CD4-positive, alpha-beta T cell treated with Interferon gamma for 1 hour (primary cell): ENCODE results near the gene VSIG10L.
A peak's percentile ranks its signal among the peaks of the same experiment; 100 is the strongest.

Source experiments
- DNase-seq: peaks from one replicate; pipeline ENCODE4 v3.0.0-alpha.2; 2020

Gene VSIG10L

DNA sequence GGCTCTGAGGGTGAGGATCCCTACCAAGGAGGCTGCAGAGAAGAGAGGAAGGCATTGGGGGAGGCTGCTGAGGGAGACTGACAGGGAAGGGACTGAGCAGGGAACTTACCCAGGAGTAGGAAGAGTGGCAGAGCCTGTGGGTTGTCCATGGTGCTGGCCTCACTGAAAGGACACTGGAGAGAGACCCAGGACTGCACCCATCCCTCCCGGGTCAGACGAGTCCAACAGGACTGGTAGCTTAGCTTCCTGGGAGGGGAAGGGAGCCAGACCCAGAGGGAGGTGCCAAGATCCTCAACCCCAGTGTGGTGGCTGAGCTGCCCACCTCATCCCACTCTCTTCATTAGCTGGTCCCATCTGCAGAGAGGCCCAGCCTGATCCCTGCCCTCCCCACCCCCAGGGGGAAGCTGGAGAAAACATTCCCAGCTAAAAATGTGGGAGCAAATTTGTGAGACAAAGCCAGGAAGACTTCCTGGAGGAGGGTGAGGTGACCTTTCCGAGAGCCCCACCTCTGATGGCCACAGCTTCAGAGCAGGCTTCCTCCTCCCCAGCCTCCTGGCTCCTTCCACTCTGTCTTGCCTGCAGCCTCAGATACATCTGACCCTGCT lies at the start of gene VSIG10L:
TSS of gene VSIG10L (minus strand) at position 164 of the 605 bp plus-strand sequence. CDS start at position 149, 15 bp downstream.
- DNase-seq = no peak

DNA sequence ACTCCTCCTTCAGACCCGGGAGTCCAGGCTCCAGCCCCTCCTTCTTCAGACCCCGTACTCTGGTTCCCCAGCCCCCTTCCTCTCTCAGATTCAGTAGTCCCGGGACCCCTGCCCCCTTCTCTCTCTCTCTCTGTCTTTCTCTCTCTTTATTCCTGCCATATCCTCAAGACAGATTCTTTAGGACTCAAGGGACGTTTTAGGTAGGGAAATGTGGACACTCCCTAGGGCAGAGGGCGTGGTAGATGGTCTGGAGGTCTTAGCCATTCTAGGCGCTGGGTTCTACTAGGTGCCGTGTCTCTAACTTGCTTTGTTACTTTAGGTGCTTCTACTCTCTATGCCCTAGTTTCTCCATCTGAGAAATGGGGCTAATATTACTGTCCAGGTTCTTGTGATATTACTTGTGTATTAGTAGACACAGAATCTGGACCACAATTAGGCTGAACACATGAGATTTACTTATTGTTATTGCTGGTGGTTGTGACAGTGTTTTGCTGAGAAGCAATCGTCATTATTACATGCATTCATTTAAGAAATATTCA lies 49.2 kb upstream of the VSIG10L start:
- no peak for DNase-seq

DNA sequence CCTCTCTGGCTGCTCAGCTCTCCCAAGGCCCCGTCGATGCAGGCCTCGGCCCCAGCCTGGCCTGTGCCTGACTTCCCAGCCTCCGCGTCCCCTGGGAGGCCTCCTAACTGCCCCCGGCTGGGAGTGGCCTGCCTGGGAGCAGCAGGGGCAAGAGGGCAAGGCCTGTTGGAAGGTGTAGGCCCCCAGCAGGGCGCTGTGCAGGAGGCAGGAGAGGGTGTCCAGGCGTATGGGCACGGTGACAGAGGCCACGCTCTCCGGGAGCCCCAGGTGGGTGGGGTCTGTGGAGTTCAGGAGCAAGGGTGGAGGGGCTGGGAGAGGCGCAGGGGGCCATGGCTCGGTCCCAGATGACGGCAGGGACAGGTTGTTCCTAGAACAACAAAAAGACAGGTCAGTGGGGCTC lies 47.2 kb upstream of the VSIG10L start:
- no peak for DNase-seq

DNA sequence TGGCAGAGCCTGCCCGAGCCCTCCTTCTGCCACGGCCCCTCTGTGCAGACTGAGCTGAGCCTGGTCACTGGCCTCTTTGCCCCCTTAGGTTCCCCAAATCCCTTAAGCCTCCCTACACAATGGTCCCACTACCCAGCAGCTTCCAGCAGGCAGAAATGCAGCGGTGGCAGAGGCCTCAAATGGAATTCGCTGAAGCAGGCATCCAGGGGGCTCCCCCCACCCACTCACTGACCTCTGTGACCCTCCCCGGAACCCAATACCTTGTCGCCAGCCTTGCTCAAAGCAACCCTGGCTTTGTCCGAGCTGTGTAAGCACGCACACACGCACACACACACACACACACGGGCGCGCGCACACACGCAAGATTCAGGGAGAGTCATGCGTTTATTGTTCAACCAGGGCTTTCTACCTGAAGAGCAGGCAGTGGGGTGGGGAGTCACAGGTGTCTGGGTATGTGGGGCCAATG lies 46.0 kb upstream of the VSIG10L start, which contains the start of gene LIM2:
TSS of gene LIM2 (minus strand) at position 51 of the 466 bp plus-strand sequence. CDS start 531 bp downstream, outside the sequence.
- no peak for DNase-seq

DNA sequence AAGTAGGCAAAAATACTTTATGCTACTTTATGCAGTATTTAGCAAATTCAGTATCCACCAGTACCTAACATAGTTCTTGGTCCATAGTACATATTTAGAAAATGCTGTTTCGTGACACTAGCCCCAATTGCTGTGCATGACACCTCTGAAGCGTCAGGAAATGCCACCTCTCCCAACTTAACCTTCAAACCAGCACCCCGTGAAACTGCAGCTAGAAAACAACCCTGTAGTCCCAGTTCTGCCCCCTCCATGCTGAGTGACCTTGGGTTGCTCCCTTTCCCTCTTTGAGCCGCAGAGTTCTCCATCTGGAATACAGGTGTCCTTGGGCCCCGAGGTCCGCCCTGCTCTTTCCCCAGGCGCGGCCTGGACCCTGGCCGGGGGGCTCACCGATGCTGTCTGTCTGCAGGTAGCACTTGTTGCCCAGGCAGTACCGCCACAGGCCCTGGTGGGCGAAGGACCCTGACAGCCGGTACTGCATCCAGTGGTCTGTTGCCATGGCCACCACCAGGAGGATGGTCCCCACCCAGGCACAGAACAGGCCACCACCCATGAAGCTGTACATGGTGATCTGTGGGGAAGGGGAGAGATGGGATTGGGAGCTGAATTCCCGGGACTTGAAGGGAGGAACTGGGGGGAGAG lies 45.1 kb upstream of the VSIG10L start:
- no peak for DNase-seq

DNA sequence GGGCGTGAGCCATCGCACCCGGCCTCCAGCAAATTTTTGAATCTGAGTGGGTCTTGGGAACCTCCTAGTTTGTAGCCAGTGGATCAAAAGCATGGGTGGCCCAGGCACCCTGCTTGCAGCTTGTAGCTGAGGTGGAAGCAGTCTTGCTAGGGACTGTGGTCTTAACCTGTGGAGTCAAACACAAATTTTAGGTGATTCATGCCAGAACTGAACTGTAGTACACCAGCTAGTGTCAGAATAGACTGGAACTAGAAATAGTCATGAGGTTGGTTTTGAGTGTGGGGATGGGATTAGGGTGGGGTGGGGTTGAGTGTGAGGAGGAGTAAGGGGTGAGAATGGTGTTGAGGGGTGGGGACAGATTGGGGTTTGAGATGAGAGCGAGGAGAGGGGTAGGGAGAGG lies 40.1 kb upstream of the VSIG10L start:
- DNase-seq = no peak

DNA sequence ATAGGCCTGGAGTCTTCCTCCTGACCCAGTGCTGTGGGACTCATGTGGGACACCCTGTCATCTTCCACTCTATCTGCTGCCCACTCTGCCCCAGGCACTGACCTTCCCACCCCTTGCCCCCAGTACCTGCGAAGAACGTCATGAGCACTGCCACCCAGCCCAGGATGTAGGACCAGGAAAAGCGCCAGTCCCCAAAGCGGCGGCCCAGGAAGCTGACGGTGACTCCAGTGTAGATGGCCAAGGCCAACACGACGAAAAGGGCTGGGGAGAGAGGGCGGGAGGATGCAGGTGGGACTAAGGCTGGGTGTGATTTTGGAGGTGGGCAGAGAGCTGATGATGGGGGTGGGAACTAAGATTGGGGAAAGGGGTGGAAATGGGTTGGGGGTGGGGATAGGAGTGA lies 38.4 kb upstream of the VSIG10L start:
- DNase-seq = no peak

DNA sequence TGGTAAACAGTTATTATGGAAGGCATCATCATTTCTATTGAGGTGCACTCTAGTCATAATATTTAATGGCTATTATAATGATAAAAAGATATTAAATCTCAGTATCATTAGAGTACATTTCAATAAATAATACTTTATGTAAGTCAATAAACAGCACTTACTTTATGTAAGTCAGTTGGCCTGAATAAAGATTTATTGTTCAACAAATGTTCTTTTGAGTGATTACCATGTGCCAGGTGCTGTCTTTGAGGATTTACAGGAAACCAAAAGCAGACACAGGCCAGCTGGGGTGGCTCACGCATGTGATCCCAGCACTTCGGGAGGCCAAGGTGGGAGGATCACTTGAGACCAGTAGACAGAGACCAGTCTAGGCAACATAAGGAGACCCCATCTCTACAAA lies 35.5 kb upstream of the VSIG10L start:
- DNase-seq = no peak

DNA sequence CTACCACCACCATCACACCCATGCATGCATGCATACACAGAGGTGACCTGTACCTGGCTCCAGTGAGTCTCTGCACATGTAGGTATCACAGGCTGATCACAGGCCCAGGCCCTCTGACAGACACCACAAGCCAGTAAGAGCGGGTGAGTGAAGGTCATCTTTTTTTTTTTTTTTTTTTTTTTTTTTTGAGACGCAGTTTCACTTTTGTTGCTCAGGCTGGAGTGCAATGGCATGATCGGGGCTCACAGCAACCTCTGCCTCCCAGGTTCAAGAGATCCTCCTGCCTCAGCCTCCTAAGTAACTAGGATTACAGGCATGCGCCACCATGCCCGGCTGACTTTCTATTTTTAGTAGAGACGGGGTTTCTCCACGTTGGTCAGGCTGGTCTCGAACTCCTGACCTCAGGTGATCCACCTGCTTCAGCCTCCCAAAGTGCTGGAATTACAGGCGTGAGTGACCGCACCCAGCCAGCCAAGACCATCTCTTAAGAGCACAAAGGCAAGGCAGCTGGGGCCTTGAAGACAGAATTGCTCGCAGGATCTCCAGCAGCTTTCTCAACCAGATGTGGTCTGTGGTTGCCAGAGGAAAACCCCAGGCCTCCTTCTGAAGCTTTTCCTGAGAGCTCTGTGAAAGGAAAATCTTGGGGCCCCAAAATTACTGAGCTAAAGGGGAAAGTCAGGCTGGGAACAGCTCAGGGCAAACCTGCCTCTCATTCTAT lies 33.7 kb upstream of the VSIG10L start:
- no peak for DNase-seq

DNA sequence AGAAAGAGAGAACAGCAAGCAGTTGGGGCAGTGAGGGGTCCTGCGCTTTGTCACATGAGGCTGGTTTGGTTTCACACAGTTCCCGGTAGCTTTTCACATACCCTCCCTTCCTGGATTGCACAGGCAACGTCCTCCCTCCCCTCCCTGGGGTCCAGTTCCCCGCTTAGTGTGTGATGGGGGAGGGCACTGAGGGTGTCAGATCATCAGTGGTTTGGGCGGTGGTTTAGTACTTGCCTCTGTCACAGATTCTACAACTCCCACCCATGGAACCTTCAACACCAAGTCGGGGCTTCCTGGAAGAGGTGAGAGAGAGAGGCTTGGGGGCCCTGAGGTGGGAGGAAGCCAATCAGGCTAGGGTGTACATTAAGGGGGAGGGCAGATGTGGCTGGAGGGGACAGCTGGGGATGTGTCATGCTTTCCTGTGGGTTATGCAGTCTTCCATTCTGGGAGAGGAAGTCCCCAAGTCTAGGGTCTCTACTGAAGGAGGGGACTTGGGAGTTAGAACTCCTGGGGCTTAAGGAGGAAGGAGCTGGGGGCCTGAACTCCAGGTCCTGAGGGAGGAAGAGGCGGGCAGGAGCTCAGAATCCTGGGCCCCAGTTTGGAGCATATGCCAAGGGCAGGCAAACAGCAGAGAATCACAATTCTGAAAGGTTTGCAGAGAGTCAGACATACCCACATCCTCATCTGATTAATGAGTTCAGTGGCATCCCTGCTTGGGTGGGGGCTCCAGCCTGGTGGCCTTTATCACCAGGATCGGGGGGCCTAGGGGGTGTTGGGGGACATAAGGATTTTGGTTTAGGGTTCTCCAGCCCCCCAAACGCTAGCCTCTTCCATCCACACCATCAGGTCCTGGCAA lies 30.9 kb upstream of the VSIG10L start, which contains the start of gene NKG7:
TSS of gene NKG7 (minus strand) at position 6 of the 856 bp plus-strand sequence. CDS start 119 bp downstream, outside the sequence.
- DNase-seq = peak; percentile 78

DNA sequence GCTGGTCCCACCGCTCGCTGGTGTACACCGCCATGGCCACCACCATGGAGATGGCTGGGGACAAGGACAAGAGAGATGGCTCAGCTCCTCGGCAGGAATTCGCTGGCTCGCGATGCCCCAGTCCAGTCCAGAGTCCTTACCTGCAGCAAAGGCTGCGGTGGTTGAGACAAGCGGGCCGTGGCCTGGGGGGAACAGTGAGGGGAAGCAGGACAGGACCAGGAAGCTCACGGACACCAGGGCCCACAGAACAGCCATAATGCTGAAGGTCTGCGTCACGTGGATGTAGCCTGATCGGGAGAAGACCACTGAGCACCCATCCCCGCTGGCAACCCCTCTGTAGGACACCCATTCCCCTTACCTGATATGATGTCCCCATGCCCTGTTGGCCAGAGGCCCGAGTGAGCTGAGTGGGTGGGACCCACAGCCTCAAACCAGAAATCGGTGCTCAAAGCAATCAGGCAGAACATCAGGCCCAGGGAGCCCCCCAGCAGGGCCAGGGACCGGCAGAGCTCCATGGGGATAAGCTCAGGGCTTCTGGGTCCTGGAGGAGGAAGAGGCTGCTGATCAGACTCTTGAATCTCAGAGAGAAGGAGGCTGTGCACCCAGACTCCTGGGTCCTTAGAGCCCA lies 30.2 kb upstream of the VSIG10L start:
- no peak for DNase-seq

DNA sequence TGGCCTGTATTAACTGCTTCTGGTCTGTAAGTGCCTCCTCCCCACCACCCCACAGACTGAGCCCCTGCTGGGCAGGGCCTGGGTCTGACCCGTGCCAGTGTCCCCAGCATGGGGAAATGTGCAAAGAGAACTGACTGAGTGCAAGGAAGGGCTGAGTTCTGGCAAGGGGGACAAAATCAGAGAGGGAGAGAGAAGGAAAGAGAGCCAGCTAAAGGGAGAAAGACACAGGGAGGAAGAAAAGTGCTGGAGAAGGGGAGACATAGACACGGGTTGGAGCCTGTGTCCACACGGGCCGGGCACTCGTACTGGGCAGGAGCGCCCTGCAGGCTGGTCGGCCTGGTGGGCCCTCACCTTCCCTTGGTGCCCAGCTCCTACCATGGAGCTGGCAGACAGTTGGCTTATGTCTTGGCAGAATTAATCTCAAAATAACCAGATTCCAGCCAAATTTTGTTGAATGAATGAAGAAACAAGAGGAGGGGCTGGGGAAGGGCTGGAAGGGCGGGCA lies 29.3 kb upstream of the VSIG10L start:
- no peak for DNase-seq

DNA sequence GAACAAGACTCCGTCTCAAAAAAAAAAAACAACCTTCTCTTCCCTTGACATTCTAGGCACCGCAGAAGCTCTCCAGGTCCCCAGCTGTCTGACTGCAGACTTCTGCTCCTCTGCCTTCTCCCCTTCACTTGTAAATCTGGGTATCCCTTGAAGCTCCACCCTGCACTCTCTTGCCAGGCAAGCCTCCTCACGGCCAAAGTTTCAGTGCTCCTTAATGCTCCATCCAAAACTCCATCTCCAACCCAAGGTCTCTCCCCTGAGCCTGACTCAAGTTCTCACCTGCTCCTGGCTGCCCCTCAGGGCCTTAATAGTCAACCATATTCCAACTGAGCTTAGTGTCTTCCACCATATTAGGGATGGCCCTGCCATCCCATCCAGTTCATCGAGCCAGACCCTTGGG lies 28.3 kb upstream of the VSIG10L start:
- no peak for DNase-seq

DNA sequence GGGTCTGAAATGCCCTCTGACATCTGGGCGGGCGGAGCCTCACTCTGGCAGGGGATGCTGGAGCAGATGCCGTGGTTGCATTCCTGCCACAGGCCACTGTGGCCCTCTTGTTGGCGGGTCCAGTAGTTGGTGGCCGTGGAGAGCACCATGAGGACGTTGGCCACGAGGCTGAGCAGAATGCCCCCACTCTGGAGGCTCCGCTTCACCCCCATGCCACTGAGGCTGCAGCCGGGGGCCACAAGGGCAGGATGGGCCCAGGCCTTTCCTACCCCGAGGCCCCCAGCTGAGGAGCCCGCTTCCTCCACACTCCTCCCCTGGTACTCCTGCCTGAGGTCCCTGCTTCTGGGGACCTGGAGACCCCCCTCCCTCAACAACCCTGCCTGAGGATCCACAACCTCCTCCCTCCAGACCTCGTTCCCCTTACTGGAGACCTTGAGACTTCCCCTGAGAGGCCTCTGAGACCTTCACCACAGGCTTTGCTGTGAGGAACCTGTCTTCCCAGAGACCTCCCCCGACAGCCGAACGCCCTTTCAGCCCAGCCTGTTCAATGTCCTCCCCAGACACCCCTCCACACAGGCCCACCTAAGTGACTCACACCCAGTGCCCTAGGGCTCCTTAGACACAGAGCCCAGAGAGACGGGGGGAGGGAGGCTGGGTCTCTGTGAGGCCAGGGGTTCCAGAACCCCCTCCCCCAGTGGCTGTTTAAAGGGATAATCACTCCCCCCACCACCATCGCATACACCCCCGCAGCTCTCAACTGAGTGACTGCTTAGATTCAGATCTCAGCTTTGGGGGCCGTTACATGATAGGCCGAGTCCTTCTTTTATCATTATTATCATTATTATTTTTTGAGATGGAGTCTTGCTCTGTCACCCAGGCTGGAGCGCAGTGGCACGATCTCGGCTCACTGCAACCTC lies 26.7 kb upstream of the VSIG10L start, which contains the start of gene CLDND2:
TSS of gene CLDND2 (minus strand) at position 638 of the 917 bp plus-strand sequence. CDS start at position 212, 426 bp downstream.
- DNase-seq = no peak

DNA sequence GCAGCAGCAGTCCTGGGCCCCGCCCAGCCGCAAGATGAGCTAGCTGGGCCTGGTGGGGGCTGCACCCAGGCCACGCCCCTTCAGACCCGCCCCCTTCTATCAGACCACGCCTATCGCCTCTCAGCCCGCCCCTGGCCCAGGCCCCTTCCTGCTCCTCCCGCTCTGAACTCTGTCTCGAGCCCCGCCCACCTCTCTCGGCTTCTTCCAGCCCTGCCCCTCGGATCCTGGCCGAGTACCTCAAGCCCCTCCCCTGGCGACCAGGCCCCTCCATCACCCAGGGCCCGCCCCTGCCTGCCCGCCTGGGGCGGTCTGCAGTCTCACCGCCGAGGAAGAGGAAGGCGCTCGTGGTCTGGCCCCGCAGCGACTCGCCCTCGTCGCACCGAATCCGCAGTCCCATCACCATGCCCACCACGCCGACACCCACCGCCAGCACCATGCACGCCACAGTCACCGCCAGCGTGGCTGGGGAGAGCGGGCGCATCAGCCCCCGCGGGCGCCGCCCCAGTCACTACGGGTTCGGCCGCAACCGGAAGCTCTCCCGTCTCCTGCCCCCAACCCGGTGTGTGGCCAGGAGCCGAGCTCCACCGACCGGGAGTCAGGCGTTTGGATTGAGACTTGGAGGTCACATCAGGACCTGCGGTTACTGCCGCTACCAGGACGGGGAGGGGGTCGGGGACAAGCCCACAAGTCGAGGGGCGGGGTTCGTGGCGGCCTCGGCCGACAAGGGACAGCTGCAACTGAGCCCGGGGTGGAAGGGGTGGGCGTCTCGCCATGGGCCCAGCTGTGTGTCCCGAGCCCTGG lies 25.8 kb upstream of the VSIG10L start:
- peak; percentile 97 for DNase-seq

DNA sequence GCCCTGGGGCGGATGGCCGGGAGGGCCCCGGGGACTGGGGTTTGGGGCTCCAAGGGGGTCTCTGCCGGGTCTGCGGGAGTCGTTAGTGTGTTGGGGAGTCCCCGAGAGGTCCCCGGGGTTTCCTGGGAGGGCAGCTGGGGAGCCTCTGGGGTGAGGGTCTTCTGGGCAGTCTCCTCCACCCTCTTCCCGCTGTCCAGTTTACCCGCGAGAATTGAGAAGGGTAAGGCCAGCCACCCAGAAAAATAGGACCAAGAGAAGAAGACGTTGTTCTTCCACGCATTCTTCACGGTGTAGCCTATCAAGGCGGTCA lies 25.3 kb upstream of the VSIG10L start:
- no peak for DNase-seq

DNA sequence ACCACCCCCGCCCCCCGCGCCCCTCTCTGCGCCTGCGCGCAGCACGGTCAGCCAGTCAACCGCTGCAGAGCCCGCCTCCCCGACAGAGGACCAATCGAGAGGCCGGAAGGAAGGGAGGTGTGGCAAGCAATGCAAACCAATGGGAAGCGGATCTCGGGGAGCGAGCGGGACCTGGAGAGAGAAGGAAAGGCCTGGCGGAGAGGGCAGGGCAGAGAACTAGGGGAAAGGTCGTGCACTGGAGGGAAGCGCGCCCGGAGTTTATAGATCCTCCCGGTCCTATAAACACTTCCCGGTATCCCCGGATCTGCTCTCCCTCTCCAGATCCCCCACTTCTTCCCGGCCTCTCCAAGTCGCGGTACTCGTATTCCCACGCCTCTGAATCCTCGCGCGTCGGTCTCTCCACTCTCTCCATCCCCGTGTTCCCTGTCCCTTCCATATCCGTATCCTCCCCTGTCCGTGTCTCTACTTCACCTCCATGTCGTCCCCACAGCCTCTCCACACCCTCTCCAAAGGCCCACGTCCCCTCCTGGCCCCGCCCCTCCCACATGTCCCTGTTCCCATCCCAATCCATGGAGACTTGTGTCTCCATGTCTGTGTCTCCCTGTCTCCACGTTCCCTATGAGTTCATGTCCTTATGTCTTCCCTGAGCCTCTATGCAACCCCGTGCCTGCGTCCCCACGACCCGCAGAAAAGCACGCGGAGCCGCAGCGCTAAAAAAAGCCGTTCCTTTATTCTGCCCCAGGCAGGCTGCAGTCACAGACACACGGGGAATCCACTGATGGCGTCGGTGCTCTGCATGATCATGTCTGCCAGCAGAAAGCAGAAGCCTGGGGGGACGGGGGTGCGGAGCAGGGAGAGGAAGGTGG lies 24.7 kb upstream of the VSIG10L start:
- DNase-seq = peak; percentile 95

DNA sequence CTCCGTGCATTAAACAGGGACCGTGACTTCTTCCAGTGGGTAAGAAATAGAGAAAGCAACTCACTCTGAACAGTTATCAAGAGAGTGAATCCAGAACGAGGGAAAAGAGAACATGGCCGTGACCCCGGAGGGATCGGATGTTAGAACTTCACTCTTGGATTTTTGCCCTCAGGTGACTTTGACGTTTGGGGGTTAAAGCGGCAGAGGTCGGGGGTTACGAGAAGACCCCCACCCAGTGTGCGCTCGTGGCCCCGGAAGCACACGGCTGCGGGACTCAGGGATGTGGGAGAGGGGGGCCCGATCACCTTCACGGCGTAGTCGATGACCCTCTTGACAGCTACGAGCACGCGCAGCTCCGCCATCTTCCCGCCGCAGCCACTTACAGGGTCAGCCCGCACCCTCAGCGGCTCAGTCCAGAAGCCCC lies 24.0 kb upstream of the VSIG10L start, which contains the start of gene ETFB:
TSS of gene ETFB (minus strand) at position 424 of the 424 bp plus-strand sequence. CDS start at position 362, 62 bp downstream.
- no peak for DNase-seq
